Subcutaneous abdominal adipose tissue (tissue), 5 donors: ENCODE measurements around the gene PCBD2.
A peak's percentile ranks its signal among the peaks of the same experiment; 100 is the strongest.
"Not testable (repeated sequence)": the region's sequence is repeated elsewhere in the genome, so short reads cannot be mapped to it uniquely, and the experiment has no call there.

Experiments
- H3K27ac ChIP-seq: one replicate; pipeline ENCODE4 v1.7.0; 2013; ENCODE audit warnings: low read depth, mild to moderate bottlenecking, inconsistent platforms, low read length, moderate library complexity
- H3K27me3 ChIP-seq, 5 donors: one replicate each; pipeline ENCODE4 v1.7.0; 2013; ENCODE audit warnings: low read length in 5 of 5, inconsistent platforms in 1 of 5; ENCODE audit not compliant: control insufficient read depth in 5 of 5, insufficient read depth in 4 of 5
- H3K36me3 ChIP-seq, 5 donors: one replicate each; pipeline ENCODE4 v1.7.0; 2013; ENCODE audit warnings: low read length in 5 of 5; ENCODE audit not compliant: control insufficient read depth in 5 of 5, insufficient read depth in 5 of 5
- H3K4me1 ChIP-seq, 5 donors: one replicate each; pipeline ENCODE4 v1.7.0; 2013; ENCODE audit warnings: low read length in 5 of 5, mild to moderate bottlenecking in 3 of 5, moderate library complexity in 1 of 5; ENCODE audit not compliant: control insufficient read depth in 5 of 5, insufficient read depth in 5 of 5
- H3K4me3 ChIP-seq, 5 donors: one replicate each; pipeline ENCODE4 v1.7.0; 2013; ENCODE audit warnings: low read length in 5 of 5, low read depth in 1 of 5
- H3K9ac ChIP-seq, 5 donors: one replicate each; pipeline ENCODE4 v1.7.0; 2013; ENCODE audit warnings: low read length in 5 of 5, mild to moderate bottlenecking in 4 of 5, moderate library complexity in 3 of 5
- H3K9me3 ChIP-seq, 5 donors: one replicate each; pipeline ENCODE4 v1.7.0; 2013; ENCODE audit warnings: low read length in 5 of 5; ENCODE audit not compliant: control insufficient read depth in 5 of 5
- donor health status: healthy.
- donor health status: healthy.
- donor health status: healthy.
- donor health status: healthy.
- donor health status: healthy.

PCBD2 gene

DNA sequence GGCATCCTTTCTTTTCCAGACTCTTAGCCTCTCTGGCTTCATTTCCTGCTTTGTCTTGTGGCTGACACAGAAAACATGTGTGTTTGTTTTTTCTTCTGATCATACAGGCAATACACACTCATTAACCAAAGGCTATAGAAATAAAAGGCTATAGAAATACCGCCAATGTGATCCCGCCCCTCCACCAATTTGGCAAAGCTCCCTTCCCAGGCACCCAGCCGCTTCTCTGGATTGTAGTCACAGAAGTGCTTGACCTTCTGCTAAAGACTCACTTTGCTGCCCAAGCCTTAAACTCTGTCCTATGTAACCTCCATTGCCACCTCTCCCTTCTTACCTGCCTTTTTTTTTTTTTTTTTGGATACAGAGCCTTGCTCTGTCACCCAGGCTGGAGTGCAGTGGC lies 25.5 kb upstream of the PCBD2 start:
- H3K36me3 ChIP-seq: no peaks in the 10 kb centered on the region
- H3K4me1 ChIP-seq: peaks cover 0 to 16% (median 12%) of the 10 kb centered on the region in 5 donors
- H3K27me3 ChIP-seq: no peaks in the 10 kb centered on the region
- no peaks in the 10 kb centered on the region for H3K9me3 ChIP-seq
- H3K27ac ChIP-seq: no peak overlapping the region
- no peak overlapping the region for H3K9ac ChIP-seq
- H3K4me3 ChIP-seq: no peak overlapping the region

DNA sequence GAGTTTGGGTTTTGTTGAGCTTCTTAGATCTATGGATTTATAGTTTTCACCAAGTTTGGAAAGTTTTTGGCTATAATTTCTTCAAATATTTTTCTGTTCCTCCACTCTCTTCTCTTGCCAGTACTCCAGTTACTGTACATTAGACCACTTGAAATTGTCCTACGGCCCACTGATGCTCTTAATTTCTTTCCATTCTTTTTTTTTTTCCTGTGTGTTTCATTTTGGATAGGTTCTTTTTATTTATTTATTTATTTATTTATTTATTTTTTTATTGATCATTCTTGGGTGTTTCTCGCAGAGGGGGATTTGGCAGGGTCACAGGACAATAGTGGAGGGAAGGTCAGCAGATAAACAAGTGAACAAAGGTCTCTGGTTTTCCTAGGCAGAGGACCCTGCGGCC lies 24.0 kb upstream of the PCBD2 start:
- not testable (repeated sequence) for H3K27me3 ChIP-seq, H3K27ac ChIP-seq, H3K4me1 ChIP-seq, H3K9me3 ChIP-seq, H3K36me3 ChIP-seq, H3K9ac ChIP-seq, H3K4me3 ChIP-seq

GRCh38 chr5:134881711-134882110 lies 23.2 kb upstream of the PCBD2 start:
- H3K9me3 ChIP-seq, H3K27me3 ChIP-seq, H3K4me1 ChIP-seq, H3K36me3 ChIP-seq, H3K4me3 ChIP-seq, H3K27ac ChIP-seq, H3K9ac ChIP-seq: not testable (repeated sequence)

DNA sequence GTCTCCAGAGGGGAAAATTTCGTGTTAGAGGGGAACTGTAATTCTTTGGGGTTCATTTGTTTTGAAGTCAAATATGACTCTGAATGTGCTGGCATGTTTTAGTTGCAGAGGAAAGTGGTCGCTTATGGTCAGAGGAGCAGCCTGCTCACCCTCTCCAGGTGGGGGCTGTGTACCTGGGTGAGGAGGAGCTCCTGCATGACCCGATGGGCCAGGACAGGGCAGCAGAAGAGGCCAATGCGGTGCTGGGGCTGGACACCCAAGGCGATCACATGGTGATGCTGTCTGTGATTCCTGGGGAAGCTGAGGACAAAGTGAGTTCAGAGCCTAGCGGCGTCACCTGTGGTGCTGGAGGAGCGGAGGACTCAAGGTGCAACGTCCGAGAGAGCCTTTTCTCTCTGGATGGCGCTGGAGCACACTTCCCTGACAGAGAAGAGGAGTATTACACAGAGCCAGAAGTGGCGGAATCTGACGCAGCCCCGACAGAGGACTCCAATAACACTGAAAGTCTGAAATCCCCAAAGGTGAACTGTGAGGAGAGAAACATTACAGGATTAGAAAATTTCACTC lies 17.3 kb upstream of the PCBD2 start:
- H3K4me1 ChIP-seq: no peaks in the 10 kb centered on the region
- no peaks in the 10 kb centered on the region for H3K9me3 ChIP-seq
- H3K9ac ChIP-seq: peak overlapping the region in 1 of 5 donors; percentile 20
- H3K36me3 ChIP-seq: peaks cover 7 to 21% (median 10%) of the 10 kb centered on the region in 5 donors
- no peak overlapping the region for H3K27ac ChIP-seq
- no peaks in the 10 kb centered on the region for H3K27me3 ChIP-seq
- H3K4me3 ChIP-seq: no peak overlapping the region

DNA sequence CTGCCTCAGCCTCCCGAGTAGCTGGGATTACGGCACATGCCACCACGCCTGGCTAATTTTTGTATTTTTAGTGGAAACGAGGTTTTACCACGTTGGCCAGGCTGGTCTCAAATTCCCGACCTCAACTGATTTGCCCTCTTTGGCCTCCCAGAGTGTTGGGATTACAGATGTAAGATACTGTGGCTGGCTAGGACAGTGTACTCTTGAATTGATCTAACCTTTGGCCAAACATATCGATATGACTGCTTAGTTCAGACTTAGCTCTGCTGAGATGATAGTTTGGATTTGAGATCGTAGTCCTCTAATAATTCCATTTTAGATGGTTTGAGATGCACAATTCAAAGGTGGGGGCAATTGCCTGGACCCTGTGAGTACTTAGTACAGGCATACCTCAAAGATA lies 15.6 kb upstream of the PCBD2 start:
- Histone ChIP-seq H3K27ac (no peak overlapping the region), H3K27me3 (no peaks in the 10 kb centered on the region), H3K9ac (no peak overlapping the region), H3K9me3 (no peaks in the 10 kb centered on the region), H3K4me3 (no peak overlapping the region), H3K4me1 (no peaks in the 10 kb centered on the region), H3K36me3 (peaks cover 7 to 32% (median 17%) of the 10 kb centered on the region in 5 donors)

- Histone ChIP-seq H3K27ac (no peak overlapping the region), H3K27me3 (no peaks in the 10 kb centered on the region), H3K4me3 (no peak overlapping the region), H3K36me3 (peaks cover 12 to 44% (median 21%) of the 10 kb centered on the region in 5 donors), H3K9ac (no peak overlapping the region), H3K4me1 (no peaks in the 10 kb centered on the region), H3K9me3 (no peaks in the 10 kb centered on the region)
These were observed 13.5 kb upstream of the PCBD2 start for GRCh38 chr5:134891473-134891872.

DNA sequence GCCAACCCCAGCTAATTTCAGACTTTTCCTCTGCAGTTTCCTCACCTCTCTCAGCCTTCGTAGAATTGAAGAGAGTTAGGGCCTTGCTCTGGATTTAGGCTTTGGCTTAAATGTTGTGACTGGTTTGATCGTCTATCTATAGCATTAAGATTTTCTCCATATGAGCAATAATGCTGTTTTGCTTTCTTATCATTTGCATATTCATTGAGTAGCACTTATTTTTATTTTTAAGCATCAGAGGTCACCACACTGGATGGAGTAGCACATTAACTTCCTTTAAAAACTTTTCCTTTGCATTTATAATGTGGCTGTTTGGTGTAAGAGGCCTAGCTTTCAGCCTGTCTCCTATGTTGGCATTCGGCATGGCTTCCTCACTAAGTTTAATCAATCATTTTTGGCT lies 12.6 kb upstream of the PCBD2 start:
- no peaks in the 10 kb centered on the region for H3K9me3 ChIP-seq
- H3K36me3 ChIP-seq: peaks cover 12 to 45% (median 22%) of the 10 kb centered on the region in 5 donors
- H3K27me3 ChIP-seq: no peaks in the 10 kb centered on the region
- no peak overlapping the region for H3K9ac ChIP-seq
- H3K4me1 ChIP-seq: no peaks in the 10 kb centered on the region
- no peak overlapping the region for H3K4me3 ChIP-seq
- H3K27ac ChIP-seq: no peak overlapping the region

DNA sequence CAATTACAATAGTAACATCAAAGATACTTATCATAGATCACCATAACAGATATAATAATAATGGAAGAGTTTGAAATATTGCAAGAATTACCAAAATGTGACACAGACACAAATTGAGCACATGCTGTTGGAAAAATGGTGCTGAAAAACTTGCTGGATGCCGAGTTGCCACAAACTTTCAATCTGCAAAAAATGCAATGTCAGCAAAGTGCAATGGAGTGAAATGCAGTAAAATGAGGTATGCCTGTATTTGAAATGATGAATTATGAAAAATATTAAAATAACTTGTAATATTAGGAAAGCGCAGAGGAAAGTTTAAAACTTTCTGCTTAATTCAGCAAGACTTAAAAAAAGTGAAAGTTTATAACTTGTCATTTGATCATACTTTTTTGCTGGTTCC lies 12.0 kb upstream of the PCBD2 start:
- Histone ChIP-seq H3K36me3 (peaks cover 13 to 47% (median 22%) of the 10 kb centered on the region in 5 donors), H3K27ac (no peak overlapping the region), H3K9me3 (no peaks in the 10 kb centered on the region)

DNA sequence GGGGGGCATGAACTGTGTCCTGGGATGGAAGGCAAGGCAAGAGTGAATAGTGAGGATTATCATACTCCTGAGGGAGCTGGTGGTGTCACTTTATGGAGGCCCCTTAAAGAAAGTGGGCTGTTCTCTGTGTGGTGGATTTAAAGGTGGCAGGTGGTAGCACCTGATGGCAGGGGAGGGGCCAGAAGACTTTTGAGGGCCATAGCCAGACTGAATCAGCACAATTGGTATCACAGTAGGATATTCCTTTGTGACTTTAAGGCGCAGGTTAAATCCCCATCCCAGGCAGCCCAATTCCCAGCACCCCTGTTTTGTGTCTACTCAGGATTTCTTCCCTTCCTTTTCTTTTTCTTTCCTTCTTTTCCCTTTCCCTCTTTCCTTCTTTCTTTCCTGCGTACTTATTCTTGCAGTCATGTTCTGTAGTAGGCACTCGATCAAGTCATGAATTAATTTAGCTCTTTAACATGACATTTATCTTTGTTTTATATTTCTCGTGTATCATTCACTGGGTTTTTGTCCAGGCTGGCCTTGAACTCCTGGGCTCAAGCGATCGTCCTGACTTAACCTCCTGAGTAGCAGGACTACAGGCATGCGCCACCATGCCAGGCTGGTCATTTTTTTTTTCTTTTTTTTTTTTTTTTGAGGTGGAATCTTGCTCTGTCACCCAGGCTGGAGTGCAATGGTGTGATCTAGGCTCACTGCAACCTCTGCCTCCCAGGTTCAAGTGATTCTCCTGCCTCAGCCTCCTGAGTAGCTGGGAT lies 11.0 kb upstream of the PCBD2 start:
- peaks cover 19 to 39% (median 23%) of the 10 kb centered on the region in 5 donors for H3K36me3 ChIP-seq
- no peaks in the 10 kb centered on the region for H3K27me3 ChIP-seq
- H3K27ac ChIP-seq: no peak overlapping the region
- no peaks in the 10 kb centered on the region for H3K4me1 ChIP-seq
- no peak overlapping the region for H3K9ac ChIP-seq
- H3K9me3 ChIP-seq: no peaks in the 10 kb centered on the region
- no peak overlapping the region for H3K4me3 ChIP-seq

More for the DNA sequence above, 12.0 kb upstream of the PCBD2 start:
- Histone ChIP-seq H3K4me3 (no peak overlapping the region), H3K9ac (no peak overlapping the region), H3K27me3 (no peaks in the 10 kb centered on the region), H3K4me1 (no peaks in the 10 kb centered on the region)

- Histone ChIP-seq H3K4me3 (no peak overlapping the region), H3K27me3 (no peaks in the 10 kb centered on the region), H3K9ac (peak overlapping the region in 1 of 5 donors; percentile 2), H3K27ac (no peak overlapping the region), H3K9me3 (no peaks in the 10 kb centered on the region), H3K4me1 (peaks cover 0 to 6% (median 5%) of the 10 kb centered on the region in 5 donors), H3K36me3 (peaks cover 9 to 17% (median 13%) of the 10 kb centered on the region in 5 donors)
These were observed 2.7 kb upstream of the PCBD2 start for GRCh38 chr5:134902071-134902801.
